Measurements from ENCODE around the gene BAIAP2.

- TF ChIP-seq, protein P1, sequence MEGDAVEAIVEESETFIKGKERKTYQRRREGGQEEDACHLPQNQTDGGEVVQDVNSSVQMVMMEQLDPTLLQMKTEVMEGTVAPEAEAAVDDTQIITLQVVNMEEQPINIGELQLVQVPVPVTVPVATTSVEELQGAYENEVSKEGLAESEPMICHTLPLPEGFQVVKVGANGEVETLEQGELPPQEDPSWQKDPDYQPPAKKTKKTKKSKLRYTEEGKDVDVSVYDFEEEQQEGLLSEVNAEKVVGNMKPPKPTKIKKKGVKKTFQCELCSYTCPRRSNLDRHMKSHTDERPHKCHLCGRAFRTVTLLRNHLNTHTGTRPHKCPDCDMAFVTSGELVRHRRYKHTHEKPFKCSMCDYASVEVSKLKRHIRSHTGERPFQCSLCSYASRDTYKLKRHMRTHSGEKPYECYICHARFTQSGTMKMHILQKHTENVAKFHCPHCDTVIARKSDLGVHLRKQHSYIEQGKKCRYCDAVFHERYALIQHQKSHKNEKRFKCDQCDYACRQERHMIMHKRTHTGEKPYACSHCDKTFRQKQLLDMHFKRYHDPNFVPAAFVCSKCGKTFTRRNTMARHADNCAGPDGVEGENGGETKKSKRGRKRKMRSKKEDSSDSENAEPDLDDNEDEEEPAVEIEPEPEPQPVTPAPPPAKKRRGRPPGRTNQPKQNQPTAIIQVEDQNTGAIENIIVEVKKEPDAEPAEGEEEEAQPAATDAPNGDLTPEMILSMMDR (IDR thresholded peaks at IDR 0.05), result no peak
- TF ChIP-seq EP300 (IDR thresholded peaks at IDR 0.05) (no peak), MAX (IDR thresholded peaks at IDR 0.05) (no peak), FOSL2 (IDR thresholded peaks at IDR 0.05) (no peak), FOSL2 (CRISPR knock-in tag; IDR thresholded peaks at IDR 0.05) (no peak), CHD2 (IDR thresholded peaks at IDR 0.05; ENCODE audit: low read length, partially characterized antibody) (no peak), JUNB (IDR thresholded peaks at IDR 0.05) (no peak), USF2 (IDR thresholded peaks at IDR 0.05) (no peak), POLR2AphosphoS2 (conservative IDR thresholded peaks at IDR 0.05; ENCODE audit: low read length) (no peak), MYC (IDR thresholded peaks at IDR 0.05; ENCODE audit: borderline replicate concordance, low read length) (no peak), POLR2A (IDR thresholded peaks at IDR 0.05; ENCODE audit: low read length) (no peak), MAZ (IDR thresholded peaks at IDR 0.05; ENCODE audit: borderline replicate concordance, low read depth, low read length) (no peak)
- TF ChIP-seq, protein P2, sequence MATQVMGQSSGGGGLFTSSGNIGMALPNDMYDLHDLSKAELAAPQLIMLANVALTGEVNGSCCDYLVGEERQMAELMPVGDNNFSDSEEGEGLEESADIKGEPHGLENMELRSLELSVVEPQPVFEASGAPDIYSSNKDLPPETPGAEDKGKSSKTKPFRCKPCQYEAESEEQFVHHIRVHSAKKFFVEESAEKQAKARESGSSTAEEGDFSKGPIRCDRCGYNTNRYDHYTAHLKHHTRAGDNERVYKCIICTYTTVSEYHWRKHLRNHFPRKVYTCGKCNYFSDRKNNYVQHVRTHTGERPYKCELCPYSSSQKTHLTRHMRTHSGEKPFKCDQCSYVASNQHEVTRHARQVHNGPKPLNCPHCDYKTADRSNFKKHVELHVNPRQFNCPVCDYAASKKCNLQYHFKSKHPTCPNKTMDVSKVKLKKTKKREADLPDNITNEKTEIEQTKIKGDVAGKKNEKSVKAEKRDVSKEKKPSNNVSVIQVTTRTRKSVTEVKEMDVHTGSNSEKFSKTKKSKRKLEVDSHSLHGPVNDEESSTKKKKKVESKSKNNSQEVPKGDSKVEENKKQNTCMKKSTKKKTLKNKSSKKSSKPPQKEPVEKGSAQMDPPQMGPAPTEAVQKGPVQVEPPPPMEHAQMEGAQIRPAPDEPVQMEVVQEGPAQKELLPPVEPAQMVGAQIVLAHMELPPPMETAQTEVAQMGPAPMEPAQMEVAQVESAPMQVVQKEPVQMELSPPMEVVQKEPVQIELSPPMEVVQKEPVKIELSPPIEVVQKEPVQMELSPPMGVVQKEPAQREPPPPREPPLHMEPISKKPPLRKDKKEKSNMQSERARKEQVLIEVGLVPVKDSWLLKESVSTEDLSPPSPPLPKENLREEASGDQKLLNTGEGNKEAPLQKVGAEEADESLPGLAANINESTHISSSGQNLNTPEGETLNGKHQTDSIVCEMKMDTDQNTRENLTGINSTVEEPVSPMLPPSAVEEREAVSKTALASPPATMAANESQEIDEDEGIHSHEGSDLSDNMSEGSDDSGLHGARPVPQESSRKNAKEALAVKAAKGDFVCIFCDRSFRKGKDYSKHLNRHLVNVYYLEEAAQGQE (IDR thresholded peaks at IDR 0.05), result no peak
Observed at GRCh38 chr17:81129711-81130367, 94.9 kb downstream of the BAIAP2 start.

Data from A549 (cell line).